GM21529 (cell line): ENCODE data around the gene ZNF665.
"Not testable (repeated sequence)": the region's sequence is repeated elsewhere in the genome, so short reads cannot be mapped to it uniquely, and the experiment has no call there.

Experiments
- ATAC-seq: cut with Tn5 transposase; IDR thresholded peaks from one replicate; pipeline ENCODE4 v1.9.1; 2021; ENCODE audit not compliant: unreplicated experiment

Gene ZNF665

DNA sequence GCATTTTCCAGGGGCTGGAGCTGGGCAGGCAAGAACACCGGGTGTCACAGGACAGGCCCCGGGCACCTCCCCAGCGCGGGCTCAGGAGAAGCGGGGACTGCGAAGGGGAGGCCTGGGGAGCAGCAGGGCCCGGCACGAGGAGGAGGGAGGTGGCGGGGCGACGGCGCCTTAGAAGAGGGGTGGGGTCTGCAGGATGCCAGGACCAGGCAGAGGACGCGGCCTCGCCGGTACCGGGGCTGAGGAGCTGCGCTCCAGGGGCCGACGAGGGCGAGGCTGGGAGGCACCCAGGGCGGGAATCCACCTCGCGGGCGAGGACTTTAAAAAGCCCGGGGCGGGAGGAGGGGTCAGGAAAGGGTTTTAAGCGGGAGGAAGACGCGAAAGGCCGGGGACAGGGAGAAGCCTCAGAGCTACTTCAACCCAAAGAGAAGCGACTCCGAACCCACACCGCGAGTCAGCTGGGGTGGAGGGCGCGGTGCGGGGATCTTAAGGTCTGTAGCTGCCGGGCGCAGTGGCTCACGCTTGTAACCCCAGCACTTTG lies 35.0 kb downstream of the ZNF665 start:
- no peak for ATAC-seq

- no peak for ATAC-seq
These were observed 35.5 kb downstream of the ZNF665 start for GRCh38 chr19:53157626-53158025.

DNA sequence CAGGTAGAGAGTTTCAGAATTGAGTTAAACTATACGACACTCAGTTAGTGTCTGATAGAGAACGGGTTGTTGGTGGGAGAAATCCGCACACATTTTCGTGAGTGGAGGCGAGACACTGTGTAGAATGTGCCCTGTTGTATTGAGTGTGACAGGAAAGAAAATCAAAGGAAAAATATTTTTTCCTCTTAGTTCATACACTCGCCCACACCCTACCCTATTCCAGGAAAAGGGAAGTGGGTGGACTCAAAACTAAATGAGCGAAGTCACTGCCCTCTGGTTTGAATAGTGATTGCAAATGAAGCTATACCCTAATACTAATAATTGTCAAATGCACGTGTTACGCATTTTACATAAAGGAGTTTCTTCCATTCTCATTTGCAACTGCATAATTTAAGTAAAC lies 36.3 kb downstream of the ZNF665 start:
- no peak for ATAC-seq

- ATAC-seq: no peak
These were observed 45.5 kb downstream of the ZNF665 start for GRCh38 chr19:53147645-53148044.

- ATAC-seq: no peak
These were observed 52.8 kb downstream of the ZNF665 start for GRCh38 chr19:53140351-53140750.

DNA sequence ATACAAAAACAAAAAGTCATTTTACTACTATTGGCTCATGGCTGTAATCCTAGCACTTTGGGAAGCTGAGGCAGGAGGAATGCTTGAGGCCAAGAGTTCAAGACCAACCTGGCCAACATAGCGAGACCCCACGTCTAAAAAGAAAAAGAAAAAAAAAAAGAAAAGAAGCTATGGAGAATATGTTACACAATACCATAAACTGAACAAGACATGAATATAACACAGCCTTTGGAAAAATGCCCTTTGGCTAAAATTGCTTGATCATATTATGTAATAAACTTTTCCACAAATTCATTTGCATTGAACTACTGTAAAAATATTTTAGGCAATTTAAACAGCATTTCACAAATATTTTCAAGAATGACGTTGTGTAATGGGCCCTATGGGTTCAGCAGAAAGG lies 56.7 kb downstream of the ZNF665 start:
- ATAC-seq: no peak

DNA sequence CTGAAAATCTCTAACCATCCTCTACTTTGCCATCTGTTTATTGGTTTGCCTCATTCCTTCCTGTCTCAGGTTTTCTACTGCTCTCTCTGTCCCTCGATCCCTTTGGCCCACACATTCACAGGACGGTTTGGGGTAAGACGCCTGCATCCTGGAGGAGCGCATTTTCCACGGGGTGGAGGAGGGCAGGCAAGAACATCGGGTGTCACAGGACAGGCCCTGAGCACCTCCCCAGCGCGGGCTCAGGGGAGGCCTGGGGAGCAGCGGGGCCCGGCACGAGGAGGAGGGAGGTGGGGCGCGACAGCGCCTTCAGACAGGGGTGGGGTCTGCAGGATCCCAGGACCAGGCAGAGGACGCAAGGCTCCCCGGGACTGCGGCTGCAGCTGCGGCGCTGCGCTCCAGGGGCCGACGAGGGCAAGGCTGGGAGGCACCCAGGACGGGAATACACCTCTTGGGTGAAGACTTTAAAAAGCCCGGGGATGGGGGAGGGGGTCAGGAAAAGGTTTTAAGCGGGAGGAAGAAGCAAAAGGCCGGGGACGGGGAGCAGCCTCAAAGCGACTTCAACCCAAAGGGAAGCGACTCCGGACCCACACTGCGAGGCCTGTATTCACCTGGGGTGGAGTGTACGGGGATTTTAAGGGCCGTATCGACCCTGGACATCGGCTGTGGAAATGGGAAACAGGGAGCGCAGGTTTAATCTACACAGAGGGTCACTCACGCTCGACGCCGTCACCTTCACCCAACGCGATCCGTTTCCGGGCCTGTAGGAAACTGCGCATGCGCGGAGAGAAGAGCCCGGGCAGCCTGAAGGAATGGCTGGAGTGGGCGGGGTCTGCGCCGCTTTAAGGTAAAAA lies 60.8 kb downstream of the ZNF665 start, which contains the start of gene ZNF415:
ZNF415 (minus strand) TSS at position 770 of the 851 bp plus-strand sequence. CDS start 10,234 bp downstream, outside the sequence.
- ATAC-seq: no peak

DNA sequence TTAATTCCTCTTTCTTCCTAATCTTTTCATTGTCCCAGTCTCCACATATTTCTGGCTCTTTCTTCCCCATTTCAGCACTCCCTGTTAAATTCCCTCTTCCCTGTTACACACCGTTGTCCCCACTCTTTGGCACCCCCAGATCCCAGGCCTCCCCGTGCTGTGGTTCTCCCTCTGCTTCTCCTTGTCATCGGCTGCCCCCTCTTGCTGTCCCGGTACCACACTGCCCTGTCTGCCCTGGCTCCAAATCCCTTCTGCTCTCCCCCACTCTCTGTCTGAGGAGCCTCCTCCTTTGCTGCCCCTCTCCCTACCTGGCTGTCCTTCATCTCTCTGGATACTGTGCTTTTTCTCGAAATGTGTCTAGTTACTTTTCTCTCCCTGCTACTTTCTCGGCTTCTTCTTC lies 61.4 kb downstream of the ZNF665 start:
- ATAC-seq: no peak

DNA sequence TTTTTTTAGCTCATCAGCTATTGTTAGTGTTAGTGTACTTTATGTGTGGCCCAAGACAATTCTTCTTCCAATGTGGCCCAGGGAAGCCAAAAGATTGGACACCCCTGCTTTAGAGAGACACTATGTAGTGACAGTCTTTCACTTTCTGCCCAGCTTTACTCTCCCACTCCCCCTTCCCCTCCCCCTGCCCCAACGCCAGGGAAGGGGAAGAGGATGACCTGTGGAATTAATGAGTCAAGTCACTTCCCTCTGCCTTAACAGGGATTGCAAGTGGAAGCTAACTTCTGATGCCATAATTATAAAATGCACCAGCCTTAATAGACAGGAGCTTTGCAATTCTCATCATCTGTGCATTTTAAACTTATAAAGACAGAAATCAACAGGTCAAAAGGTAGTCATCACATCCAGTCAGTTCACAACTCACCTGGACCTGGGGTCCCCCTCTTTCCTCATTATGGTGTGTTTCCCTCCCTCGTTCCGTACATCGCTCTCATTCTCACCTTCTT lies 62.0 kb downstream of the ZNF665 start:
- no peak for ATAC-seq

DNA sequence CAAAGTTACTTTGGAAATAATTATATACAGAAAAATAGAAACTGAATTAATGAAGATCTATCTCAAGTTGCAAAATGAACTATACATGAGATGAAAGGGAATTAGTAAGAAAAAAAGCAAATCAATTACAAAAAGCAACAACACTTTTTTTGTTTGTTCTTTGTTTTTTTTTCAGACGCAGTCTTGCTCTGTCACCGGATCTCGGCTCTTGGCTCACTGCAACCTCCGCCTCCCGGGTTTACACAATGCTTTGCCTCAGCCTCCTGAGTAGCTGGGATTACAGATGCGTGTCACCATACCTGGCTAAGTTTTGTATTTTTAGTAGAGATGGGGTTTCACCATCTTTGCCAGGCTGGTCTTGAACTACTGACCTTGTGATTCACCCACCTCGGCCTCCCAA lies 62.7 kb downstream of the ZNF665 start:
- no peak for ATAC-seq

GRCh38 chr19:53126733-53127526 lies 66.2 kb downstream of the ZNF665 start:
- not testable (repeated sequence) for ATAC-seq

GRCh38 chr19:53123400-53123799 lies 69.8 kb downstream of the ZNF665 start:
- no peak for ATAC-seq
